Sciatic nerve (tissue), 2 donors: Measurements from ENCODE around the gene POU2F1. TPM values are rescaled to one million over a fixed set of nuclear protein-coding genes. Genes with fewer than 3 reads are reported as not detected.

Experiments
- ATAC-seq: fragments of 200-7000 bp; cut with Tn5 transposase; one replicate; pipeline ENCODE4 v1.9.1; 2020; ENCODE audit warnings: mild to moderate bottlenecking, moderate library complexity
- DNase-seq: peaks from one replicate; pipeline ENCODE4 v3.0.0-alpha.2; 2020; ENCODE audit warnings: low spot score
- intact Hi-C: fragments of 100-400 bp; cut with DNase I; formaldehyde crosslinking; loops from one replicate; pipeline ENCODE4 v1.14.2; 2022
- total RNA-seq: library from RNA; stranded (reverse); fragmentation: NEBNext Ultra II Directional; extraction: Animal tissue kit (Norgen Biotek cat#: 25700); gene quantifications from one replicate; pipeline ENCODE4 v1.2.1, GENCODE V29; 2021
- donor health status: DM: no; HTN: no; CAD: no.
- donor health status: DM: no; HTN: no; CAD: no.

Gene POU2F1
- total RNA-seq, 1 donor from 2014 or later, result 33.1 TPM

GRCh38 chr1:167443757-167444156 is 223.1 kb downstream of the POU2F1 start:
- intact Hi-C loops, result loop anchor here (5.0 kb wide), 1 partner anchor 376 kb away; no protein-coding TSS in a partner anchor
- no peak for ATAC-seq
- no peak for DNase-seq

GRCh38 chr1:167446966-167447365 is 226.3 kb downstream of the POU2F1 start:
- intact Hi-C loops, result loop anchor here (5.0 kb wide), 1 partner anchor 470 kb away; the partner anchor contains the start of gene ILDR2
- ATAC-seq (no peak), DNase-seq (no peak)

- ATAC-seq, result peak; percentile 70
These were observed 226.9 kb downstream of the POU2F1 start for GRCh38 chr1:167447521-167448136.

GRCh38 chr1:167450843-167451242 is 230.2 kb downstream of the POU2F1 start:
- intact Hi-C loops, result no loop called here
- DNase-seq, result no peak
- no peak for ATAC-seq

More at GRCh38 chr1:167447521-167448136, 226.9 kb downstream of the POU2F1 start:
- DNase-seq, result no peak
- intact Hi-C loops, result loop anchor here (5.0 kb wide), 1 partner anchor 470 kb away; the partner anchor contains the start of gene ILDR2

- no peak for DNase-seq
- intact Hi-C loops, result no loop called here
- ATAC-seq, result no peak
These were observed 231.8 kb downstream of the POU2F1 start for GRCh38 chr1:167452483-167452882.

- DNase-seq (no peak), ATAC-seq (no peak)
- intact Hi-C loops, result no loop called here
These were observed 232.4 kb downstream of the POU2F1 start for GRCh38 chr1:167453123-167453522.

- DNase-seq, result no peak
- no peak for ATAC-seq
- intact Hi-C loops, result no loop called here
These were observed 233.7 kb downstream of the POU2F1 start for GRCh38 chr1:167454304-167454893.

- ATAC-seq (peak; percentile 85), DNase-seq (peak; percentile 80)
- intact Hi-C loops, result no loop called here
These were observed 234.5 kb downstream of the POU2F1 start for GRCh38 chr1:167454894-167455785.

- intact Hi-C loops, result no loop called here
- ATAC-seq (peak; percentile 75), DNase-seq (peak; percentile 68)
These were observed 235.2 kb downstream of the POU2F1 start for GRCh38 chr1:167455786-167456446.

GRCh38 chr1:167456524-167456923 is 235.8 kb downstream of the POU2F1 start:
- DNase-seq (no peak), ATAC-seq (no peak)
- intact Hi-C loops, result no loop called here

- ATAC-seq (no peak), DNase-seq (no peak)
- intact Hi-C loops, result no loop called here
These were observed 236.2 kb downstream of the POU2F1 start for GRCh38 chr1:167456926-167457325.

GRCh38 chr1:167457936-167458584 is 237.4 kb downstream of the POU2F1 start:
- no peak for DNase-seq
- no peak for ATAC-seq
- intact Hi-C loops, result no loop called here

- ATAC-seq (no peak), DNase-seq (peak; percentile 43)
- intact Hi-C loops, result no loop called here
These were observed 240.2 kb downstream of the POU2F1 start for GRCh38 chr1:167460836-167461235.

GRCh38 chr1:167462341-167462740 is 241.7 kb downstream of the POU2F1 start:
- no peak for ATAC-seq
- intact Hi-C loops, result no loop called here
- peak; percentile 22 for DNase-seq

GRCh38 chr1:167463080-167463479 is 242.4 kb downstream of the POU2F1 start:
- ATAC-seq (no peak), DNase-seq (peak; percentile 19)
- intact Hi-C loops, result no loop called here

- intact Hi-C loops, result no loop called here
- no peak for DNase-seq
These were observed 243.3 kb downstream of the POU2F1 start for GRCh38 chr1:167463875-167464575.

GRCh38 chr1:167465018-167465417 is 244.3 kb downstream of the POU2F1 start:
- ATAC-seq (no peak), DNase-seq (peak; percentile 22)
- intact Hi-C loops, result no loop called here

More at GRCh38 chr1:167463875-167464575, 243.3 kb downstream of the POU2F1 start:
- ATAC-seq, result no peak

GRCh38 chr1:167465743-167466142 is 245.1 kb downstream of the POU2F1 start:
- ATAC-seq (no peak), DNase-seq (peak; percentile 1)
- intact Hi-C loops, result no loop called here
